Choroid plexus epithelial cell (primary cell): ENCODE measurements around the gene SUSD4.
A peak's percentile ranks its signal among the peaks of the same experiment; 100 is the strongest.

Experiments
- DNase-seq: peaks from one replicate; pipeline ENCODE4 v3.0.0-alpha.2; 2010; ENCODE audit warnings: low read depth
- H3K4me3 ChIP-seq: 2 replicates; pipeline ENCODE4 v1.5.1; 2011; ENCODE audit warnings: low read depth, mild to moderate bottlenecking, control low read depth, low read length, moderate library complexity
- CTCF ChIP-seq: conservative IDR thresholded peaks from 2 replicates; pipeline ENCODE4 v1.5.1; 2011; ENCODE audit warnings: low read depth, mild to moderate bottlenecking, control low read depth, inconsistent platforms, low read length, moderate library complexity

The SUSD4 gene

GRCh38 chr1:223244366-223245103 is 119.4 kb downstream of the SUSD4 start:
- no peak overlapping the region for H3K4me3 ChIP-seq
- TF ChIP-seq CTCF: peak; percentile 36
- DNase-seq: peak; percentile 32

GRCh38 chr1:223243441-223244050 is 120.4 kb downstream of the SUSD4 start:
- no peak for DNase-seq
- TF ChIP-seq CTCF: no peak
- H3K4me3 ChIP-seq: no peak overlapping the region

GRCh38 chr1:223242971-223243370 is 121.0 kb downstream of the SUSD4 start:
- no peak for DNase-seq
- no peak for TF ChIP-seq CTCF
- no peak overlapping the region for H3K4me3 ChIP-seq

GRCh38 chr1:223242382-223242955 is 121.5 kb downstream of the SUSD4 start:
- DNase-seq: no peak
- H3K4me3 ChIP-seq: no peak overlapping the region
- no peak for TF ChIP-seq CTCF

- no peak for TF ChIP-seq CTCF
- DNase-seq: no peak
- no peak overlapping the region for H3K4me3 ChIP-seq
Observed at GRCh38 chr1:223240122-223240521, 123.9 kb downstream of the SUSD4 start.

GRCh38 chr1:223235091-223235490 is 128.9 kb downstream of the SUSD4 start:
- no peak overlapping the region for H3K4me3 ChIP-seq
- no peak for DNase-seq
- no peak for TF ChIP-seq CTCF
